Tibial nerve (tissue), 4 donors: ENCODE measurements around the gene SAPCD2. TPM values are rescaled to one million over a fixed set of nuclear protein-coding genes. Genes with fewer than 3 reads are reported as not detected.

Experiments
- DNase-seq, 2 donors: peaks; one replicate each; pipeline ENCODE4 v3.0.0-alpha.2; 2019; ENCODE audit warnings: low spot score in 2 of 2
- H3K27ac ChIP-seq, 4 donors: fragments of 200-600 bp; sonication (generic) in 3 of 4; one replicate each; pipeline ENCODE4 v1.5.1; 2017 to 2019; ENCODE audit warnings: mild to moderate bottlenecking in 1 of 4
- H3K27me3 ChIP-seq, 2 donors: fragments of 200-600 bp; sonication (generic) in 1 of 2; one replicate each; pipeline versions ENCODE4 v1.5.1 to v1.6.0; 2017 to 2019
- H3K36me3 ChIP-seq, 3 donors: fragments of 200-600 bp; sonication (generic); one replicate each; pipeline ENCODE4 v1.5.1; 2018 to 2019
- H3K4me1 ChIP-seq, 4 donors: fragments of 200-600 bp; sonication (generic) in 3 of 4; one replicate each; pipeline ENCODE4 v1.5.1; 2017 to 2019
- H3K4me3 ChIP-seq, 4 donors: fragments of 200-600 bp; sonication (generic) in 3 of 4; one replicate each; pipeline ENCODE4 v1.5.1; 2017 to 2019; ENCODE audit warnings: mild to moderate bottlenecking in 1 of 4, moderate library complexity in 1 of 4
- H3K9me3 ChIP-seq, 4 donors: fragments of 200-600 bp; sonication (generic) in 3 of 4; one replicate each; pipeline ENCODE4 v1.5.1; 2017 to 2019
- EP300 ChIP-seq, 2 donors: sonication (generic); formaldehyde crosslinking; IDR thresholded peaks; one replicate each; pipeline ENCODE4 v1.6.1; 2017; ENCODE audit warnings: antibody characterized with exemption in 2 of 2, mild to moderate bottlenecking in 1 of 2
- POLR2A ChIP-seq, 2 donors: fragments of 450-650 bp; IDR thresholded peaks; one replicate each; pipeline ENCODE4 v1.6.1; 2017; ENCODE audit warnings: antibody characterized with exemption in 2 of 2, mild to moderate bottlenecking in 2 of 2, moderate library complexity in 2 of 2
- WGBS, 2 donors: methylation state at CpG; one replicate each; pipeline ENCODE4 v1.1.5; 2018; 5-methylcytosine and 5-hydroxymethylcytosine counted together
- total RNA-seq, 4 donors: library from RNA; depleted of rRNA; stranded (reverse); fragments of >200 nt; gene quantifications; one replicate each; pipeline ENCODE4 v1.1.0, GENCODE V29; 2016
- TF ChIP-seq, protein P1 (sequence below), 5 experiments: fragments of 200-600 bp in 3 of 5; fragments of 450-650 bp in 2 of 5; sonication (generic) in 3 of 5; IDR thresholded peaks; one replicate each; pipeline ENCODE4 v1.5.1; 2016 to 2019; ENCODE audit warnings: antibody characterized with exemption in 5 of 5, mild to moderate bottlenecking in 3 of 5, moderate library complexity in 2 of 5

The SAPCD2 gene
- total RNA-seq, 4 donors from 2014 or later: 0.22 to 0.90 TPM; not detected in 2

GRCh38 chr9:137080260-137081122, 10.1 kb upstream of the SAPCD2 start:
- Histone ChIP-seq H3K4me1 (peaks cover 0 to 33% (median 18%) of the 10 kb centered on the region in 4 donors), H3K4me3 (no peak overlapping the region), H3K9me3 (no peaks in the 10 kb centered on the region), H3K27me3 (peaks cover 0 to 4% of the 10 kb centered on the region in 2 donors), H3K27ac (no peak overlapping the region), H3K36me3 (peaks cover 0 to 56% (median 24%) of the 10 kb centered on the region in 3 donors)
- TF ChIP-seq EP300 (IDR thresholded peaks at IDR 0.05) (no peak), POLR2A (IDR thresholded peaks at IDR 0.05) (no peak)
- TF ChIP-seq, protein P1, sequence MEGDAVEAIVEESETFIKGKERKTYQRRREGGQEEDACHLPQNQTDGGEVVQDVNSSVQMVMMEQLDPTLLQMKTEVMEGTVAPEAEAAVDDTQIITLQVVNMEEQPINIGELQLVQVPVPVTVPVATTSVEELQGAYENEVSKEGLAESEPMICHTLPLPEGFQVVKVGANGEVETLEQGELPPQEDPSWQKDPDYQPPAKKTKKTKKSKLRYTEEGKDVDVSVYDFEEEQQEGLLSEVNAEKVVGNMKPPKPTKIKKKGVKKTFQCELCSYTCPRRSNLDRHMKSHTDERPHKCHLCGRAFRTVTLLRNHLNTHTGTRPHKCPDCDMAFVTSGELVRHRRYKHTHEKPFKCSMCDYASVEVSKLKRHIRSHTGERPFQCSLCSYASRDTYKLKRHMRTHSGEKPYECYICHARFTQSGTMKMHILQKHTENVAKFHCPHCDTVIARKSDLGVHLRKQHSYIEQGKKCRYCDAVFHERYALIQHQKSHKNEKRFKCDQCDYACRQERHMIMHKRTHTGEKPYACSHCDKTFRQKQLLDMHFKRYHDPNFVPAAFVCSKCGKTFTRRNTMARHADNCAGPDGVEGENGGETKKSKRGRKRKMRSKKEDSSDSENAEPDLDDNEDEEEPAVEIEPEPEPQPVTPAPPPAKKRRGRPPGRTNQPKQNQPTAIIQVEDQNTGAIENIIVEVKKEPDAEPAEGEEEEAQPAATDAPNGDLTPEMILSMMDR (IDR thresholded peaks at IDR 0.05): no peak
- WGBS, 2 donors: 87 to 88% methylated on average over 19 to 20 of the region's 24 CpGs
- DNase-seq: no peak

DNA sequence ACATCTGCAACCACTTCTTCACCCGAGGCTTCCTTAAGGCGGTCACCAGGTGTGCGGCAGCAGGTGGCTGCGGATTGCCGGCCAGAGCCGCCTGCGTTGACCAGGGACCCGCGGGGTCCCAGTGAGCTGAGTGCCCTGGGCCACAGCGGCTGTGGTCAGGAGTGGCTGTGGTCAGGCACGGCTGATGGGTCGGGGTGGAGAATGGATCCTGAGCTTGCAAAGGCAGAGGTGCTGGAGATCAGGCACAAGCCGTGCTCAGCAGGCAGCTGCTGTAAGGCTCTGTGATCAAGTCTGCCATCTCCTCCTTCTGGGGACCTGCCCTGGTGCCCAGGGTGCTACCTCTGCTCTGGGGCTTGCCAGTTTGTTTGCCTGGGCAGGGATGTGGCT, 9.0 kb upstream of the SAPCD2 start:
- Histone ChIP-seq H3K27ac (no peak overlapping the region), H3K36me3 (peaks cover 0 to 56% (median 24%) of the 10 kb centered on the region in 3 donors), H3K4me3 (no peak overlapping the region), H3K4me1 (peaks cover 0 to 25% (median 13%) of the 10 kb centered on the region in 4 donors), H3K9me3 (no peaks in the 10 kb centered on the region), H3K27me3 (peaks cover 0 to 4% of the 10 kb centered on the region in 2 donors)
- WGBS, 2 donors: 68 to 73% methylated on average over 11 to 12 of the region's 13 CpGs
- no peak for DNase-seq
- TF ChIP-seq EP300 (IDR thresholded peaks at IDR 0.05): no peak

GRCh38 chr9:137078701-137079400, 8.5 kb upstream of the SAPCD2 start:
- peak overlapping the region in 2 of 4 donors; percentile 81 to 89 for H3K27ac ChIP-seq
- H3K27me3 ChIP-seq: peaks cover 0 to 4% of the 10 kb centered on the region in 2 donors
- no peak for DNase-seq
- H3K4me1 ChIP-seq: peaks cover 0 to 25% (median 13%) of the 10 kb centered on the region in 4 donors
- peaks cover 0 to 56% (median 24%) of the 10 kb centered on the region in 3 donors for H3K36me3 ChIP-seq
- peak overlapping the region in 2 of 4 donors; percentile 48 to 82 for H3K4me3 ChIP-seq
- WGBS, 2 donors: 40 to 59% methylated on average over 37 to 43 of the region's 51 CpGs
- no peaks in the 10 kb centered on the region for H3K9me3 ChIP-seq
- TF ChIP-seq POLR2A (IDR thresholded peaks at IDR 0.05): no peak
- TF ChIP-seq, protein P1 (IDR thresholded peaks at IDR 0.05): no peak
- TF ChIP-seq EP300 (IDR thresholded peaks at IDR 0.05): no peak

GRCh38 chr9:137077758-137078693, 7.7 kb upstream of the SAPCD2 start:
- DNase-seq: no peak
- peaks cover 0 to 48% (median 24%) of the 10 kb centered on the region in 3 donors for H3K36me3 ChIP-seq
- peak overlapping the region; percentile 43 to 82 (median 56) for H3K4me3 ChIP-seq
- H3K27ac ChIP-seq: peak overlapping the region; percentile 11 to 89 (median 65)
- TF ChIP-seq, protein P1 (IDR thresholded peaks at IDR 0.05): no peak
- no peak for TF ChIP-seq EP300 (IDR thresholded peaks at IDR 0.05)
- peaks cover 0 to 4% of the 10 kb centered on the region in 2 donors for H3K27me3 ChIP-seq
- 19 to 41% methylated on average over 15 to 43 of the region's 76 CpGs for WGBS, 2 donors
- peaks cover 0 to 25% (median 13%) of the 10 kb centered on the region in 4 donors for H3K4me1 ChIP-seq
- no peaks in the 10 kb centered on the region for H3K9me3 ChIP-seq
